ENCODE results near the gene RUNDC3A.

The RUNDC3A gene

DNA sequence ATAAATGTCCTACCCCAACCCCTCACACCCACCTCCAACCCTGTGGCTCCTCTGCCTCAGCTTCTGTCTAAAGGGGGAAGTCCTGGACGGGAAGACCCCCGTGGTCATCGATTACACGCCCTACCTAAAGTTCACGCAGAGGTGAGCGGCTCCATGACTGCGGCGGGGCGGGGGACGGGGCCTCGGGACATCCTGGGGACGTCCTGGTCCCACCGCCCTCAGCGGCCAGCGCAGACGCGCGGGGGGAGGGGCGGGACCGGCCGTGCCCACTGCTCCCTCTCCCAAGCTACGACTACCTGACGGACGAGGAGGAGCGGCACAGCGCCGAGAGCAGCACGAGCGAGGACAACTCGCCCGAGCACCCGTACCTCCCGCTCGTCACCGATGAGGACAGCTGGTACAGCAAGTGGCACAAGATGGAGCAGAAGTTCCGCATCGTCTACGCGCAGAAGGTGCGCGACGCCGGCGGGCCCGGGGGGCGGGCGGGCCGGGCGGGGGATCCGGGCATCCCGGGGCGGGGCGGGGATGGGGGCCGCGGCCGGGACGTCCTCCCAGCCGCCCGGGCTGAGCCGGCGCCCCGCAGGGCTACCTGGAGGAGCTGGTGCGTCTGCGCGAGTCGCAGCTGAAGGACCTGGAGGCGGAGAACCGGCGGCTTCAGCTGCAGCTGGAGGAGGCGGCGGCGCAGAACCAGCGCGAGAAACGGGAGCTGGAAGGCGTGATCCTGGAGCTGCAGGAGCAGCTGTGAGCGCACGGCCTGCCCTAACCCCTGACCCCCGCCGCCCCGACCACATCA, 6.7 kb downstream of the RUNDC3A start:
- DNase-seq (ENCODE audit: extremely low read depth, low read depth) = no peak
- no peak for TF ChIP-seq CTCF (IDR thresholded peaks at IDR 0.05; ENCODE audit: low read depth, low read length)

- no peak for DNase-seq (ENCODE audit: extremely low read depth, low read depth)
- no peak for TF ChIP-seq CTCF (IDR thresholded peaks at IDR 0.05; ENCODE audit: low read depth, low read length)
These were observed 7.6 kb downstream of the RUNDC3A start for GRCh38 chr17:44315760-44316731.

- no peak for TF ChIP-seq CTCF (IDR thresholded peaks at IDR 0.05; ENCODE audit: low read depth, low read length)
- DNase-seq (ENCODE audit: extremely low read depth, low read depth) = no peak
These were observed 9.1 kb downstream of the RUNDC3A start for GRCh38 chr17:44317545-44317944.

DNA sequence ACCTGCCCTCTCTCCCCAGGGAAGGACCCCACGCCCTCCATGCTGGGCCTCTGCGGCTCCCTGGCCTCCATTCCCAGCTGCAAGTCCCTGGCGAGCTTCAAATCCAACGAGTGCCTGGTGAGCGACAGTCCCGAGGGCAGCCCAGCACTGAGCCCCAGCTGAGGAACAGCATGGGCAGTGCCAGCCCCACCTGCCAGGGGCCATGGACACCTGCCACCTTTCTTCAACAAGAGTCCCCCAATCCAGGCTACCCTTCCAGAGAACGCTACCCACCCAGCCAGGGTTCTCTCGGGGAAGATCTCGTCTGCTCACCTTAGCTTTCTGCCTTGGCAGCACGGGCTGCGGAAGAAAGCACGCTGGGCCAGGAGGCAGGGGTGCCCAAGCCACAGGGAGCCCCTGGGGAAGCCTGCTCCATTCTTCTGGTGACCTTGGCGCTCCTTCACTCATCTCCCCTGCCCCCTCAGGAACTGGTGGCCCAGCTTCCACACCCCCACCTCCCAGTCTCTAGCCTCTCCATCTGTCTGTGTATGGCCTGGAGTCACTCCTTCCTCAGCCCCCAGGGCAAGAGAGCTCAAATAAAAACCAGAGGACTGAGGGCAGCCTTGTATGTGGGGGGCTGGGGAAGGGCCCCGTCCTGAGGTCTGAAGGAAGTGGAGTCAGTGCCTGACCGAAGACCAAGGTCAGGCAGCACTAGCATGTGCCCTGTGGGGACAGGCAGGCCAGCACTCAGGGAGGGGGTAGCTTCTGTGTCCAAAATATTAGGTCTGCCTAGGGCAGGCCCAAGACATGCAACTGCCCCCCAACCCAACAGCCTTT, 9.9 kb downstream of the RUNDC3A start:
- TF ChIP-seq CTCF (IDR thresholded peaks at IDR 0.05; ENCODE audit: low read depth, low read length) = no peak

DNA sequence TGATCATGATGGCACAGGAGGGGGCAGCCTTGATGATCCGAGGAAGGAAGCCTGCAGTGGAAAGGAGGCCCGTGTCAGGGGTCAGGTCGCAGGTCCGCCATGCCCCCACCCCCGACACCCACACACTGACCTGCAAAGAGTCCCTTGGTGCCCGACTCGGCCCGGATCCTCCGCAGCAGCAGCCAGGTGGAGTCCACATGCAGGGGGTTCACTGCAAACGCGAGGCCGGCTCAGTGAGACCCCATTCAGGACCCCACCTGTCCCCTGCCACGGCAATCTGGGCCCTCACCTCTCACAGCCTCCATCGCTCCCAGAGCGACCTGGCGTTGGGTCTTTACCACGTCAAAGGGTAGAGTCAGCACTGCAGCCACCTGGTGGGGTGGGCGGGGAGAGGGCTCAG, 11.7 kb downstream of the RUNDC3A start:
- TF ChIP-seq CTCF (IDR thresholded peaks at IDR 0.05; ENCODE audit: low read depth, low read length) = no peak
- no peak for DNase-seq (ENCODE audit: extremely low read depth, low read depth)

More for the DNA sequence above, 9.9 kb downstream of the RUNDC3A start:
- no peak for DNase-seq (ENCODE audit: extremely low read depth, low read depth)

- TF ChIP-seq CTCF (IDR thresholded peaks at IDR 0.05; ENCODE audit: low read depth, low read length) = no peak
- no peak for DNase-seq (ENCODE audit: extremely low read depth, low read depth)
These were observed 13.1 kb downstream of the RUNDC3A start for GRCh38 chr17:44321246-44322120.
